HUES48 (cell line): ENCODE measurements around the gene PODNL1.

Experiments
- H3K27ac ChIP-seq: one replicate; pipeline ENCODE4 v1.7.0; 2013; ENCODE audit warnings: low read depth, low read length, inconsistent platforms
- H3K27me3 ChIP-seq: 2 replicates; pipeline ENCODE4 v1.6.1; 2013; ENCODE audit warnings: mild to moderate bottlenecking, low read length; ENCODE audit not compliant: control insufficient read depth, insufficient read depth
- H3K36me3 ChIP-seq: 2 replicates; pipeline ENCODE4 v1.6.1; 2013; ENCODE audit warnings: low read length; ENCODE audit not compliant: control insufficient read depth, insufficient read depth
- H3K4me1 ChIP-seq: 2 replicates; pipeline ENCODE4 v1.6.1; 2013; ENCODE audit warnings: mild to moderate bottlenecking, low read length; ENCODE audit not compliant: control insufficient read depth, insufficient read depth
- H3K4me3 ChIP-seq: 2 replicates; pipeline ENCODE4 v1.5.1; 2013; ENCODE audit warnings: mild to moderate bottlenecking, low read depth, low read length
- H3K9ac ChIP-seq: 2 replicates; pipeline ENCODE4 v1.6.1; 2013; ENCODE audit warnings: mild to moderate bottlenecking, low read depth, low read length, moderate library complexity
- H3K9me3 ChIP-seq: 2 replicates; pipeline ENCODE4 v1.6.1; 2013; ENCODE audit warnings: low read length; ENCODE audit not compliant: control insufficient read depth, insufficient read depth

The PODNL1 gene

GRCh38 chr19:13935765-13936510 is 2.3 kb downstream of the PODNL1 start:
- Histone ChIP-seq H3K9me3 (no peaks in the 10 kb centered on the region), H3K4me3 (no peak overlapping the region), H3K27me3 (no peaks in the 10 kb centered on the region), H3K27ac (no peak overlapping the region), H3K9ac (no peak overlapping the region), H3K36me3 (peaks cover 1% of the 10 kb centered on the region; the same call in 1 of the 2 replicates), H3K4me1 (peaks cover 8% of the 10 kb centered on the region; the same call in 1 of the 2 replicates)

DNA sequence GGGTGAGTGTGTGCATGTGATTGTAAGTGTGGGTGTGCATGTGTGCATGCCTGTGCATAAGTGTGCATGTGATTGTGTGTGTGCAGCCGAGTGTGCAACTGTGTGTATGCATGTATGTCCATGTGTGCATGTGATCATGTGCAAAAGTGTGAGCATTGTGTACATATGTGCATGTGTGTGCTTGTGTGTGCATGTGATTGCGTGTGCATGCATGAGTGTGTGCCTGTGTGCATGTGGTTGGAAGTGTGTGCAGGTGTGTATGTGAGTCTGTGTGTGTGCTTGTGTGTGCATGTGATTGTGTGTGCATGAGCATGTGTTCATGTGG is 3.5 kb downstream of the PODNL1 start:
- Histone ChIP-seq H3K9ac (no peak overlapping the region), H3K4me1 (peaks cover 8% of the 10 kb centered on the region; the same call in 1 of the 2 replicates), H3K4me3 (no peak overlapping the region), H3K27me3 (no peaks in the 10 kb centered on the region), H3K27ac (no peak overlapping the region), H3K9me3 (no peaks in the 10 kb centered on the region), H3K36me3 (peaks cover 10% of the 10 kb centered on the region; the same call in 1 of the 2 replicates)

DNA sequence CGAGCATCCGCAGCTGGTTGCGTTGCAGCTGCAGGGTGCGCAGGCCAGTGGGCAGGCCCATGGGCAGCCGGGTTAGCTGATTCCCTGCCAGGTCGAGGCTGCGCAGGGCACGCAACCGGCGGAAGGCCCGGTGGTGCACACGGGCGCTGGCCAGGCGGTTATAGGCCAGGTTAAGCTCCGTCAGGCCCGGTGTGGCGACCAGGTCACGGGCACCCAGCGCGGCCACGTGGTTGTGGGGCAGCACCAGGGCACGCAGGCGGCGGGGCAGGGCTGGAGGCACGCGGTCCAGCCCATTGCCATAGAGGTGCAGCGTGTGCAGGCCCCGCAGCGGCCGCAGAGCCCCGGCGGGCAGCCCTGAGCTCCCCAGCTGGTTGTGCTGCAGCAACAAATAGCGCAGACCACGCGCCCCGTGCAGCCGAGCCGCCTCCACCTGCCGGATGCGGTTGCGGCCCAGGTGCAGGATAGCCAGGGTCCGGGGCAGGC is 5.3 kb downstream of the PODNL1 start:
- peaks cover 16% of the 10 kb centered on the region; the same call in 1 of the 2 replicates for H3K36me3 ChIP-seq
- no peak overlapping the region for H3K4me3 ChIP-seq
- peaks cover 8% of the 10 kb centered on the region; the same call in 1 of the 2 replicates for H3K4me1 ChIP-seq
- H3K9ac ChIP-seq = no peak overlapping the region
- H3K27me3 ChIP-seq = no peaks in the 10 kb centered on the region
- H3K27ac ChIP-seq = no peak overlapping the region
- no peaks in the 10 kb centered on the region for H3K9me3 ChIP-seq

- peaks cover 20% of the 10 kb centered on the region for H3K36me3 ChIP-seq
- H3K27me3 ChIP-seq = no peaks in the 10 kb centered on the region
- no peak overlapping the region for H3K9ac ChIP-seq
- no peak overlapping the region for H3K4me3 ChIP-seq
- H3K27ac ChIP-seq = no peak overlapping the region
- no peaks in the 10 kb centered on the region for H3K9me3 ChIP-seq
- H3K4me1 ChIP-seq = peaks cover 5% of the 10 kb centered on the region; the same call in 1 of the 2 replicates
Measured at GRCh38 chr19:13932149-13932637, 6.0 kb downstream of the PODNL1 start.

- no peaks in the 10 kb centered on the region for H3K9me3 ChIP-seq
- H3K4me1 ChIP-seq = peaks cover 5% of the 10 kb centered on the region; the same call in 1 of the 2 replicates
- no peak overlapping the region for H3K9ac ChIP-seq
- no peak overlapping the region for H3K27ac ChIP-seq
- H3K4me3 ChIP-seq = no peak overlapping the region
- peaks cover 26% of the 10 kb centered on the region for H3K36me3 ChIP-seq
- H3K27me3 ChIP-seq = no peaks in the 10 kb centered on the region
Measured at GRCh38 chr19:13931391-13932148, 6.6 kb downstream of the PODNL1 start.

GRCh38 chr19:13930402-13930801 is 7.8 kb downstream of the PODNL1 start:
- no peaks in the 10 kb centered on the region for H3K27me3 ChIP-seq
- no peak overlapping the region for H3K9ac ChIP-seq
- no peak overlapping the region for H3K4me3 ChIP-seq
- H3K27ac ChIP-seq = no peak overlapping the region
- H3K9me3 ChIP-seq = no peaks in the 10 kb centered on the region
- H3K36me3 ChIP-seq = peaks cover 33% of the 10 kb centered on the region
- no peaks in the 10 kb centered on the region for H3K4me1 ChIP-seq

DNA sequence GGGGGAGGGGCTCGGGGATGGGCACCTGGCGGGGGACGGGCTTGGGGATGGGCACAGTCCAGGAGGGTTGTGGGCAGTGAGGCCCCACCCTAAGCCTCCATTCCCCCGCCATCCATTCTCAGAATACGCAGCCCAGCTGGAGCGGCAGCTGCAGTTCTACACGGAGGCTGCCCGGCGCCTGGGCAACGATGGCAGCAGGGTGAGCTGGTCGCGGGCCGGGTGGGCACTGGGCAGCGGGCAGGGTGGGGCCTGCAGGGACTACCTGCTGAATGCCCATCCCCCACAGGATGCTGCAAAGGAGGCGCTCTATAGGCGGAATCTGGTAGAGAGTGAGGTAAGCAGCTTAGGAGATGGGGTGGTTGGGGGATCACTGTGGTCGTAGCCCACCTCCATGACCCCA is 8.3 kb downstream of the PODNL1 start:
- Histone ChIP-seq H3K36me3 (peaks cover 34% of the 10 kb centered on the region), H3K27me3 (no peaks in the 10 kb centered on the region), H3K9me3 (no peaks in the 10 kb centered on the region), H3K4me3 (no peak overlapping the region), H3K4me1 (no peaks in the 10 kb centered on the region), H3K9ac (no peak overlapping the region), H3K27ac (no peak overlapping the region)

DNA sequence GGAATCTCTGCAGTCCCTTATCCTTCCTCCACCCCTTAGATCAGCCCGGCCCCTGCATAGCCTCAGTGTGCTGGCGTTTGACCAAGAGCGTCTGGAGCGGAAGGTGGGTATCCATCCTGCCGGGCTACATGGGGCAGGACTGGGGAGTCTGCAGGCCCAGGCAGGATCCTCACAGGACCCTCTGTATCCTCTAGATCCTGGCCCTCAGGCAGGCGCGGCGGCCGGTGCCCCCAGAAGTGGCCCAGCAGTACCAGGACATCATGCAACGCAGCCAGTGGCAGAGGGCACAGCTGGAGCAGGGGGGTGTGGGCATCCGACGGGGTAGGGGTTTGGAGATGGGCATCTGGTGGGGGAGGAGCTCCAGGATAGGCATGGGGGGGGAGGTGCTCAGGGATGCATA is 8.9 kb downstream of the PODNL1 start:
- peaks cover 40% of the 10 kb centered on the region for H3K36me3 ChIP-seq
- no peak overlapping the region for H3K9ac ChIP-seq
- no peak overlapping the region for H3K27ac ChIP-seq
- H3K4me1 ChIP-seq = no peaks in the 10 kb centered on the region
- no peak overlapping the region for H3K4me3 ChIP-seq
- H3K27me3 ChIP-seq = no peaks in the 10 kb centered on the region
- H3K9me3 ChIP-seq = no peaks in the 10 kb centered on the region

GRCh38 chr19:13926715-13927114 is 11.5 kb downstream of the PODNL1 start:
- no peaks in the 10 kb centered on the region for H3K4me1 ChIP-seq
- H3K9ac ChIP-seq = no peak overlapping the region
- H3K27ac ChIP-seq = no peak overlapping the region
- H3K27me3 ChIP-seq = no peaks in the 10 kb centered on the region
- peaks cover 60% of the 10 kb centered on the region for H3K36me3 ChIP-seq
- H3K9me3 ChIP-seq = no peaks in the 10 kb centered on the region
- no peak overlapping the region for H3K4me3 ChIP-seq

GRCh38 chr19:13926010-13926409 is 12.2 kb downstream of the PODNL1 start:
- Histone ChIP-seq H3K4me3 (no peak overlapping the region), H3K9ac (no peak overlapping the region), H3K9me3 (peaks cover 1% of the 10 kb centered on the region; the same call in 1 of the 2 replicates), H3K36me3 (peaks cover 66% of the 10 kb centered on the region), H3K27ac (no peak overlapping the region), H3K4me1 (no peaks in the 10 kb centered on the region), H3K27me3 (no peaks in the 10 kb centered on the region)
